HG02884 (cell line): ENCODE measurements around the gene RFX7.

Source experiments
- ATAC-seq: cut with Tn5 transposase; IDR thresholded peaks from one replicate; pipeline ENCODE4 v1.9.1; 2021; ENCODE audit warnings: mild to moderate bottlenecking, moderate library complexity; ENCODE audit not compliant: unreplicated experiment

Gene RFX7

GRCh38 chr15:56244811-56245576, 1.3 kb upstream of the RFX7 start:
- ATAC-seq, result no peak

- ATAC-seq, result no peak
Observed at GRCh38 chr15:56244038-56244810, 545 bp upstream of the RFX7 start.

GRCh38 chr15:56242576-56243162, 1.0 kb downstream of the RFX7 start:
- ATAC-seq, result no peak

DNA sequence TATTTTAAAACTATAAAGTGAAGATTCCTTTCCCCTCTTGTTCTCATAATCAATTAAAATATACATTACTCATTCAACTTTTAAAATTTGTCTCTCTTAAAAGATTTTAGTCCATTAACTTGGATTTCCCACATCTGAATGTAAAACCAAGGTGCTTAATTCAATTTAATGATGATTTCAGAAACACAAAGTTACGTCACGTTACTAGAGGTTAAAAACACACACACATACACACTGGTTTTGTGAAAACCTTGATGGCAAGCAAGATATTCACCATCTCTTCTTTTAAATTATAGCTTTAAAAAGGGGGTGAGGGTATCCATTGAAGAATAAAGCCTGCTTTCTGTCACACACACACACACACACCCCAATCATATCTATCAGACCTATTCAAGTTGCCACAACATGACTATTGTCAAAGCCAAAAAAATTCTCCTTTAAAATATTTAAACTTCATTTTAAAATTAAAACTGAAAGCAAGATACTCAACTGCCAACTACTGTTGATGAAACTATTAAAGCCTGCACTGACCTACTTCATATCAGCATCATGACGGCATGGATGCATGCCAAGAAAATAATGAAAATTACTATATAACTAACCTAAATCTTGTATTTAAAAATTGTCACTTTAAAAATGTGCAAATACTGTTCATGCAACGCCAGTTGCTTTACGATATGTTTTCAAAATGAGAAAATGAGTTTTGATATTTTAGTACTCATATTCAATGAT, 2.1 kb downstream of the RFX7 start:
- no peak for ATAC-seq

GRCh38 chr15:56240390-56240789, 3.3 kb downstream of the RFX7 start:
- ATAC-seq, result no peak

DNA sequence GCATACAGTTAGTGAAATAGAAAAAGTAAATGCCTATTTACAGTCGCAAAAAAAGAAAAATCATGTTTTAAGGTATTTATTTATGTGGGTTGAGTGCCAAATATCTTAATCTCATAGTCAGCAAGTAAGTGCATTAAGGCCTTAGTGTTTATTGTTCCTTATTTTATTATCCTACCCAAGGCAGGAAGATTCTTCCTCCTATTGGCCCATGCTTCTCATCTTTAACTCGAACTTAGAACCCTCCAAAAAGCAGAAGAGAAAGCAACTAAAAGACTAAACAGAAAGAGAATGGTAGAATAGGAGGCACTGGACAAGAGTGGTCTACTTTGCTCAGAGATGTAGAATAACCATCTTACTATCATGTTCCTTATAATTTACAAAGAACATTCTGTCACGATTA, 7.5 kb downstream of the RFX7 start:
- ATAC-seq, result no peak

DNA sequence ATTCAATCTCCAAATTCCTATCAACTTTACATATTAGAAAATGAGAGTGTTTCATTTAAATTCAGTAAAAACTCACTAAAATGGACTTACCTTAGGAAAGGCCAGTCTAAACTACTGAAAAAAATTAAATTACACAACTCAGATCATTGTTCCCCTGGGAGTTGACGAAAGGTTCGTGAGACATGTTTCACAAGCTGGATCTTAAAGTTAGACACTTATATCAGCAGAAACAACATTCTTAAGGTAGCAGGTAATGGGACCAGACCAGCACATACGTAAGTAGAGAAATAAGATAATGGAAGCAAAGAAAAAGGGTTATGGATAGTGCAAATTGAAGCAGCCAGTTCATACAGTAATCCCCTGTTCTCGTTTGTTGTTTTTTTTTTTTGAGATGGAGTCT, 8.9 kb downstream of the RFX7 start:
- ATAC-seq, result no peak

DNA sequence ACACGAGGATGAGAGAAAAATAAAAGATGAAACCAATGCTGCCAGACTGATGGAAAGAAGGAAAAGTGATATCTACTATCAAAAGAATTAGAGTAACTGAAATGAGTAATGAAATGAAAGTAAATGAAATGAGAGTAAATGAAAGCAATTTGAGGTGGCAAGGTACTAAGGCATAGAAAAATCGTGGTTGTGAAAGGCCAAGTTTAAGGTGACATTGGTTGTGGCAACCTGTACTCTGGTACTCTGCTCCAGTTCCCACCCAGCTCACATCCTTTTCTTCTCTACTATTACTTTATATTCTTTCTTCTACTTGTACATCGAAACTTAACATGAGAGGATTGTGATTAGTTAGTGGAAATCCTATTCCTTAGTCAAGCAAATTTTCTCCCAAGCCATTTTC, 10.1 kb downstream of the RFX7 start:
- ATAC-seq, result no peak

- no peak for ATAC-seq
Observed at GRCh38 chr15:56232058-56232457, 11.6 kb downstream of the RFX7 start.

- ATAC-seq, result no peak
Observed at GRCh38 chr15:56228854-56229253, 14.8 kb downstream of the RFX7 start.

DNA sequence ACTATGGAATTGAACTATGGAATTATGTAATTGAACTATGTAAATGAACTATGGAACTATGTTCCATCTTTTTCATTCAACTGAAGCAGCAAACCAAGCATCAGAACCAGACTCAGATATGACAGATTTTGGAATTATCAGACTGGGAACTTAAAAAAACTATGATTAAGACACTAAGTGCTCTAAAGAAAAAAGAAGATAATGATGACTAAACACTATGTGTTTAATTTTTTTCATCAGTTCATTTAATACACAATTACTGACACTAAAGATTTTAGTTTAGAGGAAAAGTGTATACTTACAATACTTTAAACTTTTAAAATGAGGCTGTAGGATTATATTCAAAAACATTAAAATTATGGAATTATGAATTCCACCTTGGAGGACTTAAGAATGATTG, 15.3 kb downstream of the RFX7 start:
- ATAC-seq, result no peak

DNA sequence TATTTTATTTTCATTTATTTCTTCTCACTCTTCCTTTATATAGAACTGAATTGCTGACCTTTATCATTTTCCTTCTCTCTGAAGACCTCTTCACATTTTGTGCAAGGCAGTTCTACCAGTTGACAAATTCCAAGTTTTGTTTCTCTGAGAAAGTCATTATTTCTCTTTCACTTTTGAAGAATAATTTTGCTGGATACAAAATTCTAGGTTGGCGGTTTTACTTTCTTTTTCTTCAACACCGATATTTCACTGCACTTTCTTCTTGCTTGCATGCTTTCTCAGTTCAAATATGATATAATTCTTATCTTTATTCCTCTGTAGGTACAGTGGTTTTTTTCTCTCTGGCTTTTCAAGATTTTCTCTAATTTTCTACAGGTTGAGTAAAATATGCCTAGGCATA, 15.9 kb downstream of the RFX7 start:
- no peak for ATAC-seq

- no peak for ATAC-seq
Observed at GRCh38 chr15:56227306-56227705, 16.4 kb downstream of the RFX7 start.

DNA sequence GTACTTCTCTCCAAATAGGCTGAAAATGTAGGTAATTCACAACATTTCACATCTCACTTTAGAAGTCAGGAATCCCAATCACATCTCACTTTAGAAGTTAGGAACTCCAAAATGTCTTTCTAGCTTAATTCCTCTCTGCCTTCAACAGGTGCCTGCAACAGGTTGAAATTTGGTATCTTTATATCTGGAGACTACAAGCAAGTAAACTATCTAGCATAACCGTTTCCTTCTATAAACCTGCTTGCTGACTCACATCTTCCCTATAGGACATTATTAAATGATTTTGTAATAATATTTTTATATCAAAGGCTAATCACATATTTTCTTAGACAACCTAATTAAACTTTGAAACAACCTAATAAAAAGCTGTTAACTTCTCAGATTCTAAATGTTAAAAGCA, 18.2 kb downstream of the RFX7 start:
- ATAC-seq, result no peak

DNA sequence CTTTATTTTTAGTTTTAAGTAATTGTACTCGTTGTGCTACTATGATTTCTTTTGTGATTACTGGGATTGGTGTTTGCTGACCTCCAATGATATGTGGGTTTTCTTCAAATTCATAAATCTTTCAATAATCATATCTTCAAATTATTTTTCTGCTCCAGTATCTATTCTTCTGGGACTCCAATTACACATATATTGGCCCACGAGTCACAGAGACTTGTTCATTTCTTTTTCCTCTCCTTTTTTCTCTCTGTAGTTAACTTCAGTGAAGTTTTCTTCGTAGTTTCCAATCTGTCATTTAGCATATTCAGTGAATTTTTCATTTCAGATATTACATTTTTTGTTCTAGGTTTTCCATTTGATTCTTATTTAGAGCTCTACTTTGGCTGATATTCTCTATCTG, 21.4 kb downstream of the RFX7 start:
- ATAC-seq, result no peak

DNA sequence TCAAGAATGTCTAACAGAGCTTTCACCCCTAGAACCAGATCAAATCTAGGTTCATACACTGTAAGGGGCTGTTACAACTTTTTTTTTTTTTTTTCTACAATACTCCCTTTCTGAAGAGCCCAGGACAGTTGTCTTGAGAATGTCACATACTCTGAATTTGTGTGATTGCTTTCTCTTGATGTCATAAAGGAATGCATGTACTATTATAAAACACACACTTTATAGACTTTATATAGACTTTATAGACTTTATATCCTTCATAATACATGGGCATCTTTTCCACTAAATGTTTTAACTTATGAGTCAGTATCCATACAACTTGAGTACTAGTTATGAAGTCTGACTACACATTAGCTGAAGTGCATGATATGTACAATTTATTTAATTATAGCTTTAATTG, 26.3 kb downstream of the RFX7 start:
- no peak for ATAC-seq

DNA sequence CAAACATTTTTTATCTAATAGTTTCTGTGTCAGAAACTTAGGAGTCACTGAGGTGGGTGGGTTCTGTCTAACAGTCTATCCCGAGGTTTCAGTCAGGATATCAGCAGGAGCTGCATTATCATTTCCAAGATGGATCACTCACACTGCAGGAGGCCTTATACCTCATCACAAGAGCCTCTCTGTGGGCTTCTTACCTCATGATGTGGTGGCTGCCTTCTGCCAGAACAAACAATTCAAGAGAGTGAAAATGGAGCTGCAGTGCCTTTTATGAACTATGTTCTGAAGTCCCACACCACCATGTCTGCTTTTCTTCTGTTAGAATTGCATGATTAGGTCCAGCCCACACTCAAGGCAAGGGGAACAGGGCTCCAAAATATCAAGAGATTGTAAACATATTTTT, 27.9 kb downstream of the RFX7 start:
- no peak for ATAC-seq

GRCh38 chr15:56211960-56212550, 31.6 kb downstream of the RFX7 start:
- no peak for ATAC-seq

DNA sequence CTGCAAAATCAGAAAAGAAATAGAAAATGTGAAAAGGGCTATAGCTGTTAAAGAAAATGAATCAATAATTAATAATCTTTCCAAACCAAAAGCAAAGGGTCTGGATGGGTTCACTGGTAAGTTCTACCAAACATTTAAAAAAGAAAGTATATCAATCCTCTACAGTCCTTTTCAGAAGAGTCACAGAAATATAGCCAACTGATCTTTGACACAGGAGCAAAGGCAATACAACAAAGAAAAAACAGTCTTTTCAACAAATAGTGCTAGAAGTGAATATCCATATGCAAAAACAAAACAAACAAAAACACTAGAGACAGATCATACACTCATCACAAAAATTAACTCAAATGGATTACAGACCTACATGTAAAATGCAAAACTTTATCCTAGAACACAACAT, 32.6 kb downstream of the RFX7 start:
- ATAC-seq, result no peak

DNA sequence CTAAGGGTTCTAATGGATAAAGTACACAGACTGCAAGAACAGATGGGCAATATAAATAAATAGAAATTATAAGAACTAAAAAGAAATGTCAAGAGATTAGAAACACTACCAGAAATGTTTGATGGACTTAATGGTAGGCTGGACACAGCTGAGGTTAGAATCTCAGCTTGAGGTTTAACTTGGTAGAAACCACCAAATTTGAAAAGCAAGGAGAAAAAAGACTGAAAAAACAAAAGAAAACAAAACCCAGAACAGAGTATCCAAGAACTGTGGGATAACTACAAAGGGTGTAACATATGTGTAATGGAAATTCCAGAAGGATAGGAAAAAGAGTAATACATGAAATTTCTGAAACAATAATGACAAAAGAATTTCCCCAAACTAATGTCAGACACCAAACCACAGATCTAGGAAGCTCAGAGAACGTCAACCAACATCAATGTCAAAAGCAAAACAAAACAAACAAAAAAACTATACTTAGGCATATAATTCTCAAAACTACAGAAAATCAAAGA, 35.0 kb downstream of the RFX7 start:
- no peak for ATAC-seq

GRCh38 chr15:56208185-56208584, 35.5 kb downstream of the RFX7 start:
- no peak for ATAC-seq
